ENCODE data around the gene PCDHA12. TPM values are rescaled to one million over a fixed set of nuclear protein-coding genes. Genes with fewer than 3 reads are reported as not detected.
"Not testable (repeated sequence)": the region's sequence is repeated elsewhere in the genome, so short reads cannot be mapped to it uniquely, and the experiment has no call there.

Gene PCDHA12
- total and polyA plus RNA-seq, 5 donors = 0.02 to 0.31 (median 0.20) TPM; not detected in 2

GRCh38 chr5:140840978-140841962, 33.8 kb upstream of the PCDHA12 start, which contains the start of gene PCDHA8:
PCDHA8 (plus strand) TSS chr5:140841187; CDS start chr5:140841322, 135 bp downstream.
- 18% methylated on average over 46 of the region's 47 CpGs for WGBS
- H3K9me3 ChIP-seq (ENCODE audit: control insufficient read depth, low read length) = peaks cover 1% of the 10 kb centered on the region
- DNase-seq = no peak
- intact Hi-C loops (cut with DNase I) = no loop called here
- H3K27ac ChIP-seq (ENCODE audit: low read length) = no peak within 1 kb of the TSS
- H3K4me1 ChIP-seq (ENCODE audit: control insufficient read depth, insufficient read depth, low read length) = no peaks in the 10 kb centered on the region
- H3K4me3 ChIP-seq (ENCODE audit: low read length) = no peak within 1 kb of the TSS
- peaks cover 3% of the 10 kb centered on the region for H3K27me3 ChIP-seq (ENCODE audit: control insufficient read depth, insufficient read depth)
- no peak for ATAC-seq

- Histone ChIP-seq H3K27ac (ENCODE audit: low read length) (no peak overlapping the region), H3K4me3 (ENCODE audit: low read length) (no peak overlapping the region), H3K9me3 (ENCODE audit: control insufficient read depth, low read length) (no peaks in the 10 kb centered on the region), H3K27me3 (ENCODE audit: control insufficient read depth, insufficient read depth) (peaks cover 3% of the 10 kb centered on the region), H3K4me1 (ENCODE audit: control insufficient read depth, insufficient read depth, low read length) (no peaks in the 10 kb centered on the region)
- WGBS = 39% methylated on average over 87 of the region's 87 CpGs
- DNase-seq (peak in 1 of 3 donors; percentile 40), ATAC-seq (no peak)
- intact Hi-C loops (cut with DNase I) = no loop called here
Measured at GRCh38 chr5:140842798-140843733, 32.0 kb upstream of the PCDHA12 start.

- H3K4me1 ChIP-seq (ENCODE audit: control insufficient read depth, insufficient read depth, low read length); H3K4me3 ChIP-seq (ENCODE audit: low read length); H3K9me3 ChIP-seq (ENCODE audit: control insufficient read depth, low read length); intact Hi-C loops (cut with DNase I); H3K27me3 ChIP-seq (ENCODE audit: control insufficient read depth, insufficient read depth); ATAC-seq; H3K27ac ChIP-seq (ENCODE audit: low read length); DNase-seq: not testable (repeated sequence)
- WGBS = 14% methylated on average over 45 of the region's 48 CpGs
Measured at GRCh38 chr5:140848139-140849102, 26.7 kb upstream of the PCDHA12 start, which contains the start of gene PCDHA9. PCDHA9 (plus strand) TSS chr5:140848382; CDS start chr5:140848496, 114 bp downstream.

- H3K4me1 ChIP-seq (ENCODE audit: control insufficient read depth, insufficient read depth, low read length); H3K9me3 ChIP-seq (ENCODE audit: control insufficient read depth, low read length); intact Hi-C loops (cut with DNase I); H3K27me3 ChIP-seq (ENCODE audit: control insufficient read depth, insufficient read depth); H3K27ac ChIP-seq (ENCODE audit: low read length); H3K4me3 ChIP-seq (ENCODE audit: low read length); ATAC-seq: not testable (repeated sequence)
- WGBS = 33% methylated on average over 101 of the region's 101 CpGs
- peak in 1 of 3 donors; percentile 42 for DNase-seq
Measured at GRCh38 chr5:140849831-140850634, 25.1 kb upstream of the PCDHA12 start.

GRCh38 chr5:140855772-140856674, 19.1 kb upstream of the PCDHA12 start, which contains the start of gene PCDHA10:
PCDHA10 (plus strand) TSS chr5:140855897; CDS start chr5:140856049, 152 bp downstream.
- peak in 1 of 3 donors; percentile 40 for DNase-seq
- no peaks in the 10 kb centered on the region for H3K4me1 ChIP-seq (ENCODE audit: control insufficient read depth, insufficient read depth, low read length)
- no peak within 1 kb of the TSS for H3K27ac ChIP-seq (ENCODE audit: low read length)
- WGBS = 16% methylated on average over 44 of the region's 44 CpGs
- intact Hi-C loops (cut with DNase I) = no loop called here
- H3K9me3 ChIP-seq (ENCODE audit: control insufficient read depth, low read length) = no peaks in the 10 kb centered on the region
- H3K27me3 ChIP-seq (ENCODE audit: control insufficient read depth, insufficient read depth) = no peaks in the 10 kb centered on the region
- no peak within 1 kb of the TSS for H3K4me3 ChIP-seq (ENCODE audit: low read length)
- ATAC-seq = no peak

GRCh38 chr5:140857177-140857986, 17.7 kb upstream of the PCDHA12 start:
- H3K9me3 ChIP-seq (ENCODE audit: control insufficient read depth, low read length) = peaks cover 2% of the 10 kb centered on the region
- H3K27me3 ChIP-seq (ENCODE audit: control insufficient read depth, insufficient read depth) = no peaks in the 10 kb centered on the region
- intact Hi-C loops (cut with DNase I) = no loop called here

GRCh38 chr5:140857987-140858240, 17.2 kb upstream of the PCDHA12 start:
- ATAC-seq (no peak), DNase-seq (peak in 1 of 3 donors; percentile 45)
- Histone ChIP-seq H3K9me3 (ENCODE audit: control insufficient read depth, low read length) (peaks cover 2% of the 10 kb centered on the region), H3K4me3 (ENCODE audit: low read length) (no peak overlapping the region), H3K4me1 (ENCODE audit: control insufficient read depth, insufficient read depth, low read length) (no peaks in the 10 kb centered on the region), H3K27me3 (ENCODE audit: control insufficient read depth, insufficient read depth) (no peaks in the 10 kb centered on the region), H3K27ac (ENCODE audit: low read length) (no peak overlapping the region)
- intact Hi-C loops (cut with DNase I) = no loop called here
- 53% methylated on average over 22 of the region's 22 CpGs for WGBS

More at GRCh38 chr5:140857177-140857986, 17.7 kb upstream of the PCDHA12 start:
- no peak for DNase-seq
- Histone ChIP-seq H3K27ac (ENCODE audit: low read length) (no peak overlapping the region), H3K4me3 (ENCODE audit: low read length) (no peak overlapping the region), H3K4me1 (ENCODE audit: control insufficient read depth, insufficient read depth, low read length) (no peaks in the 10 kb centered on the region)
- 45% methylated on average over 94 of the region's 94 CpGs for WGBS
- ATAC-seq = no peak

GRCh38 chr5:140862441-140863295, 12.4 kb upstream of the PCDHA12 start:
- no peak overlapping the region for H3K27ac ChIP-seq (ENCODE audit: low read length)
- DNase-seq (no peak), ATAC-seq (no peak)
- no peaks in the 10 kb centered on the region for H3K4me1 ChIP-seq (ENCODE audit: control insufficient read depth, insufficient read depth, low read length)
- 32% methylated on average over 76 of the region's 76 CpGs for WGBS
- no peak overlapping the region for H3K4me3 ChIP-seq (ENCODE audit: low read length)
- intact Hi-C loops (cut with DNase I) = no loop called here
- no peaks in the 10 kb centered on the region for H3K27me3 ChIP-seq (ENCODE audit: control insufficient read depth, insufficient read depth)
- peaks cover 2% of the 10 kb centered on the region for H3K9me3 ChIP-seq (ENCODE audit: control insufficient read depth, low read length)

All from right cardiac atrium (tissue), 5 donors.